Stomach smooth muscle (tissue), 2 donors: ENCODE results near the gene IL1R1.
A peak's percentile ranks its signal among the peaks of the same experiment; 100 is the strongest.

ENCODE experiments used
- H3K27ac ChIP-seq: one replicate; pipeline ENCODE4 v1.7.0; 2013; ENCODE audit warnings: mild to moderate bottlenecking, low read length, inconsistent platforms
- H3K27me3 ChIP-seq, 2 donors: one replicate each; pipeline ENCODE4 v1.7.0; 2013; ENCODE audit warnings: low read length in 2 of 2; ENCODE audit not compliant: insufficient read depth in 2 of 2, control insufficient read depth in 1 of 2
- H3K36me3 ChIP-seq, 2 donors: one replicate each; pipeline ENCODE4 v1.7.0; 2013; ENCODE audit warnings: low read length in 2 of 2; ENCODE audit not compliant: control insufficient read depth in 2 of 2, insufficient read depth in 2 of 2
- H3K4me1 ChIP-seq: one replicate; pipeline ENCODE4 v1.7.0; 2013; ENCODE audit warnings: low read length; ENCODE audit not compliant: control insufficient read depth, insufficient read depth
- H3K4me3 ChIP-seq, 2 donors: one replicate each; pipeline ENCODE4 v1.7.0; 2013; ENCODE audit warnings: low read length in 2 of 2
- H3K9ac ChIP-seq, 2 donors: one replicate each; pipeline ENCODE4 v1.7.0; 2013; ENCODE audit warnings: low read length in 2 of 2, mild to moderate bottlenecking in 1 of 2
- H3K9me3 ChIP-seq, 2 donors: one replicate each; pipeline ENCODE4 v1.7.0; 2013; ENCODE audit warnings: low read length in 2 of 2; ENCODE audit not compliant: control insufficient read depth in 2 of 2
- donor health status: healthy.
- donor health status: Pancreatic carcinoma.

Gene IL1R1

GRCh38 chr2:102209474-102209873 is 66.9 kb downstream of the IL1R1 start:
- Histone ChIP-seq H3K9ac (no peak overlapping the region), H3K36me3 (no peaks in the 10 kb centered on the region), H3K9me3 (no peaks in the 10 kb centered on the region)

GRCh38 chr2:102217032-102217431 is 74.5 kb downstream of the IL1R1 start:
- no peak overlapping the region for H3K4me3 ChIP-seq
- no peaks in the 10 kb centered on the region for H3K36me3 ChIP-seq
- H3K9ac ChIP-seq, result no peak overlapping the region
- H3K9me3 ChIP-seq, result peaks cover 5 to 7% of the 10 kb centered on the region in 2 donors
- H3K4me1 ChIP-seq, result no peaks in the 10 kb centered on the region
- no peaks in the 10 kb centered on the region for H3K27me3 ChIP-seq
- no peak overlapping the region for H3K27ac ChIP-seq

More at GRCh38 chr2:102209474-102209873, 66.9 kb downstream of the IL1R1 start:
- Histone ChIP-seq H3K27me3 (no peaks in the 10 kb centered on the region), H3K4me3 (no peak overlapping the region), H3K27ac (no peak overlapping the region), H3K4me1 (no peaks in the 10 kb centered on the region)

- H3K4me3 ChIP-seq, result no peak overlapping the region
- H3K9me3 ChIP-seq, result no peaks in the 10 kb centered on the region
- H3K36me3 ChIP-seq, result no peaks in the 10 kb centered on the region
- H3K27ac ChIP-seq, result no peak overlapping the region
- H3K27me3 ChIP-seq, result no peaks in the 10 kb centered on the region
- H3K9ac ChIP-seq, result no peak overlapping the region
- H3K4me1 ChIP-seq, result peaks cover 11% of the 10 kb centered on the region
These were observed 82.5 kb downstream of the IL1R1 start for GRCh38 chr2:102224824-102225739.

- Histone ChIP-seq H3K9ac (no peak overlapping the region), H3K27ac (peak overlapping the region; percentile 92), H3K27me3 (no peaks in the 10 kb centered on the region), H3K9me3 (no peaks in the 10 kb centered on the region), H3K36me3 (no peaks in the 10 kb centered on the region), H3K4me1 (peaks cover 11% of the 10 kb centered on the region), H3K4me3 (no peak overlapping the region)
These were observed 83.6 kb downstream of the IL1R1 start for GRCh38 chr2:102226171-102226570.

GRCh38 chr2:102226612-102227391 is 84.3 kb downstream of the IL1R1 start:
- H3K9me3 ChIP-seq, result no peaks in the 10 kb centered on the region
- H3K4me1 ChIP-seq, result peaks cover 11% of the 10 kb centered on the region
- H3K4me3 ChIP-seq, result no peak overlapping the region
- H3K27ac ChIP-seq, result peak overlapping the region; percentile 92
- H3K36me3 ChIP-seq, result no peaks in the 10 kb centered on the region
- peak overlapping the region; percentile 2 to 55 for H3K9ac ChIP-seq
- H3K27me3 ChIP-seq, result no peaks in the 10 kb centered on the region

- Histone ChIP-seq H3K27ac (no peak overlapping the region), H3K4me1 (peaks cover 11% of the 10 kb centered on the region), H3K4me3 (no peak overlapping the region), H3K36me3 (no peaks in the 10 kb centered on the region), H3K9me3 (no peaks in the 10 kb centered on the region), H3K9ac (no peak overlapping the region), H3K27me3 (no peaks in the 10 kb centered on the region)
These were observed 86.7 kb downstream of the IL1R1 start for GRCh38 chr2:102229141-102229769.
